PC-3 (cell line): ENCODE results near the gene CHPT1. TPM values are rescaled to one million over a fixed set of nuclear protein-coding genes. Genes with fewer than 3 reads are reported as not detected.
A peak's percentile ranks its signal among the peaks of the same experiment; 100 is the strongest.

Experiments used
- ATAC-seq: fragments of 200-7000 bp; cut with Tn5 transposase; 2 replicates; pipeline ENCODE4 v1.9.1; 2020; ENCODE audit warnings: mild to moderate bottlenecking, moderate library complexity
- BruUV-seq: library from RNA; stranded (reverse); fragments of 400-500 nt; replicated peaks from 2 replicates; lab custom pipeline; 2021; lab: Mats Ljungman, UMichigan
- CTCF ChIA-PET: fragments of 300-600 bp; sonication (Branson Sonifier 250); formaldehyde crosslinking; loops from one replicate; lab custom pipeline; 2022; ENCODE audit warnings: antibody characterized with exemption; lab: Charles Lee
- POLR2A ChIA-PET: fragments of 300-600 bp; sonication (Branson Sonifier 250); formaldehyde crosslinking; loops from one replicate; lab custom pipeline; 2022; ENCODE audit warnings: antibody characterized with exemption; ENCODE audit not compliant: unreplicated experiment; lab: Charles Lee
- DNase-seq: peaks from one replicate; pipeline ENCODE4 v3.0.0-alpha.2; 2015
- H2AFZ ChIP-seq: fragments of 300-600 bp; sonication (generic); 2 replicates; pipeline ENCODE4 v1.6.0; 2016; ENCODE audit warnings: antibody characterized with exemption, low read length
- H3F3A ChIP-seq: fragments of 300-600 bp; sonication (generic); one replicate; pipeline ENCODE4 v1.6.0; 2017; ENCODE audit warnings: antibody characterized with exemption, low read length, control low read depth, mild to moderate bottlenecking; ENCODE audit not compliant: unreplicated experiment
- H3K27ac ChIP-seq: fragments of 300-600 bp; sonication (generic); 2 replicates; pipeline ENCODE4 v1.5.1; 2016; ENCODE audit warnings: mild to moderate bottlenecking, low read length
- H3K27me3 ChIP-seq: fragments of 300-600 bp; sonication (generic); 2 replicates; pipeline ENCODE4 v1.6.1; 2016; ENCODE audit warnings: low read length, mixed read lengths
- H3K36me3 ChIP-seq: fragments of 300-600 bp; sonication (generic); 2 replicates; pipeline ENCODE4 v1.6.1; 2016; ENCODE audit warnings: low read depth, mixed run types, low read length, mixed read lengths
- H3K4me1 ChIP-seq: fragments of 300-600 bp; sonication (generic); 2 replicates; pipeline ENCODE4 v1.5.1; 2016; ENCODE audit warnings: low read length; ENCODE audit not compliant: insufficient read depth
- H3K4me2 ChIP-seq: fragments of 300-600 bp; sonication (generic); 2 replicates; pipeline ENCODE4 v1.6.0; 2016; ENCODE audit warnings: low read length
- H3K4me3 ChIP-seq: fragments of 300-600 bp; sonication (generic); 2 replicates; pipeline ENCODE4 v1.5.1; 2016; ENCODE audit warnings: mild to moderate bottlenecking, low read length, mixed read lengths
- H3K79me2 ChIP-seq: fragments of 300-600 bp; sonication (generic); 2 replicates; pipeline ENCODE4 v1.6.1; 2017; ENCODE audit warnings: low read length, mixed read lengths
- H3K9ac ChIP-seq: fragments of 300-600 bp; sonication (generic); 2 replicates; pipeline ENCODE4 v1.6.0; 2016; ENCODE audit warnings: mild to moderate bottlenecking, low read length
- H3K9me2 ChIP-seq: fragments of 300-600 bp; sonication (generic); replicated peaks from 2 replicates; pipeline ENCODE4 v1.6.1; 2016; ENCODE audit warnings: mixed run types, low read length, mixed read lengths
- H3K9me3 ChIP-seq: fragments of 300-600 bp; sonication (generic); 2 replicates; pipeline ENCODE4 v1.6.1; 2016; ENCODE audit warnings: low read length, mixed read lengths
- H4K20me1 ChIP-seq: fragments of 300-600 bp; sonication (generic); 2 replicates; pipeline ENCODE4 v1.6.1; 2016; ENCODE audit warnings: low read length, mixed read lengths
- EZH2 ChIP-seq: fragments of 300-600 bp; sonication (generic); IDR thresholded peaks from one replicate; pipeline ENCODE4 v1.6.1; 2017; ENCODE audit warnings: antibody characterized with exemption, mild to moderate bottlenecking, low read length; ENCODE audit not compliant: unreplicated experiment
- EZH2phosphoT487 ChIP-seq: fragments of 300-600 bp; sonication (generic); IDR thresholded peaks from 2 replicates; pipeline ENCODE4 v1.6.1; 2018; ENCODE audit warnings: mild to moderate bottlenecking, antibody characterized with exemption, low read length, borderline replicate concordance
- intact Hi-C: fragments of 100-400 bp; cut with micrococcal nuclease; formaldehyde crosslinking; loops from 2 replicates; pipeline ENCODE4 v1.9.0; 2023
- total RNA-seq: library from RNA; depleted of rRNA; stranded (reverse); fragments of >200 nt; gene quantifications from 2 replicates; pipeline ENCODE4 v1.2.3, GENCODE V29; 2014
- TF ChIP-seq, protein P1 (sequence below): fragments of 300-600 bp; sonication (generic); conservative IDR thresholded peaks from 2 replicates; pipeline ENCODE4 v1.5.1; 2017; ENCODE audit warnings: antibody characterized with exemption, low read depth, mild to moderate bottlenecking, low read length

Gene CHPT1
- total RNA-seq, 1 experiment from 2014 or later = 55.3 TPM

DNA sequence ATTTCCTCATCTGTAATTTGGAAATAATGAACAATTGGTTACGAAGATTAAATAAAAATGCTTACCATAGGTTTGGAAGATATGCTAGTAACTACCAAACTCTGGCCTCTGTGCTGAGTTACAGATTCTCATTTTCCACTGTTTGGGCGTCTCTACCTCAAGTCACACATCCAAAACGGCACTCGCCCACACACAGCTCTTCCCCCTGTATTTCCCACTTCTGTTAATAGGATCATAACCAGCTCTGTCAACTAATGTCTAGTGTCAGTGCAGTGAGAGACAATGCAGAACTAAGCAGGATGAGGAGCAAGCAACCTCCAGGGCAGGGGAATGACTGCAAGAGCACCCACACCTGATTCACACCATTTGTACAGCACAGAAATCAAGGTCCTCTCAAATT lies 52.7 kb downstream of the CHPT1 start:
- ATAC-seq (no peak), DNase-seq (no peak)
- ChIA-PET CTCF (no interaction called here), POLR2A (no interaction called here)
- Histone ChIP-seq H3K4me2 (no peak overlapping the region), H3K9ac (no peak overlapping the region), H2AFZ (no peak overlapping the region), H4K20me1 (no peaks in the 10 kb centered on the region), H3K36me3 (no peaks in the 10 kb centered on the region), H3K9me3 (no peaks in the 10 kb centered on the region), H3K27ac (no peak overlapping the region), H3K79me2 (no peaks in the 10 kb centered on the region), H3K27me3 (no peaks in the 10 kb centered on the region), H3F3A (no peaks in the 10 kb centered on the region), H3K4me3 (no peak overlapping the region), H3K9me2 (no peaks in the 10 kb centered on the region), H3K4me1 (no peaks in the 10 kb centered on the region)
- no TSS peak for BruUV-seq
- TF ChIP-seq EZH2phosphoT487 (no peak), EZH2 (no peak)
- TF ChIP-seq, protein P1, sequence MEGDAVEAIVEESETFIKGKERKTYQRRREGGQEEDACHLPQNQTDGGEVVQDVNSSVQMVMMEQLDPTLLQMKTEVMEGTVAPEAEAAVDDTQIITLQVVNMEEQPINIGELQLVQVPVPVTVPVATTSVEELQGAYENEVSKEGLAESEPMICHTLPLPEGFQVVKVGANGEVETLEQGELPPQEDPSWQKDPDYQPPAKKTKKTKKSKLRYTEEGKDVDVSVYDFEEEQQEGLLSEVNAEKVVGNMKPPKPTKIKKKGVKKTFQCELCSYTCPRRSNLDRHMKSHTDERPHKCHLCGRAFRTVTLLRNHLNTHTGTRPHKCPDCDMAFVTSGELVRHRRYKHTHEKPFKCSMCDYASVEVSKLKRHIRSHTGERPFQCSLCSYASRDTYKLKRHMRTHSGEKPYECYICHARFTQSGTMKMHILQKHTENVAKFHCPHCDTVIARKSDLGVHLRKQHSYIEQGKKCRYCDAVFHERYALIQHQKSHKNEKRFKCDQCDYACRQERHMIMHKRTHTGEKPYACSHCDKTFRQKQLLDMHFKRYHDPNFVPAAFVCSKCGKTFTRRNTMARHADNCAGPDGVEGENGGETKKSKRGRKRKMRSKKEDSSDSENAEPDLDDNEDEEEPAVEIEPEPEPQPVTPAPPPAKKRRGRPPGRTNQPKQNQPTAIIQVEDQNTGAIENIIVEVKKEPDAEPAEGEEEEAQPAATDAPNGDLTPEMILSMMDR = no peak
- intact Hi-C loops = no loop called here

DNA sequence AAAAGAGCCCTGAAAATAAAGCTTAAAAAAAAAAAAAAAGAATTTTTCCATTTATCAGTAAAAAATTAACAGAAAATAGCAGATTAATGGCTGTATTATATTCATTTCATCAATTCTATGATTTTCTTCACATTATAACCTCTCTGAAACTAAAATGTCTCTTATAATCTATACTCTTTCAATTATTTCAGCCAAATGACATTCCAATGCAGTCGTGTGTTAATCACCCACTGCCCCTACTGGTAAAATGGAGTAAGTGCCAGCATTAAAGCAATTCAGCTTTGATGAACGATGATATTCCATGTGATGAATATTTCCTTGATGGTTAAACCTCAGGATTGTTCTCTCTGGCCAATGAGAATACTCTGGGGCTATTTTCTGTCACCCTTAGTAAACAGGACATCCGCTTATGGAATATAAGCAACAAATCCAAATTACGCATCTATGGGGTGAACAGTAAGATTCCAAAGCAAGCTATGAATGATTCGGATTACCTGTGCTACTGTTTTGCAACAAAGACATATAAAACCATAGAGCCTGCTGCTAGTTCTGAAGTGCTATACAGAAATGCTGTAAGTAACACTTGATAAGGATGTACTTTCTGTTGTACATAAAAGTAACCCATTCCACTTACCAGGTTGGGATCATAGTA lies 62.1 kb downstream of the CHPT1 start:
- CTCF ChIA-PET = interaction anchor here (0.6 to 1.4 kb wide), 8 partner anchors 61 to 381 kb away, joined by 3 to 17 read pairs (median 3); no protein-coding TSS in a partner anchor
- H3K9ac ChIP-seq = no peak overlapping the region
- peak; percentile 72 for DNase-seq
- H3K4me3 ChIP-seq = no peak overlapping the region
- no peaks in the 10 kb centered on the region for H3K9me3 ChIP-seq
- H3K36me3 ChIP-seq = no peaks in the 10 kb centered on the region
- intact Hi-C loops = loop anchor here (1.0 kb wide), 3 partner anchors 89 to 345 kb away; no protein-coding TSS in a partner anchor
- no peak overlapping the region for H2AFZ ChIP-seq
- H3K9me2 ChIP-seq = no peaks in the 10 kb centered on the region
- H3K4me2 ChIP-seq = no peak overlapping the region
- no peak for TF ChIP-seq EZH2phosphoT487
- TF ChIP-seq, protein P1 = peak; percentile 92
- TF ChIP-seq EZH2 = no peak
- H3F3A ChIP-seq = no peaks in the 10 kb centered on the region
- peak; percentile 83 for ATAC-seq
- H4K20me1 ChIP-seq = no peaks in the 10 kb centered on the region
- no TSS peak for BruUV-seq
- POLR2A ChIA-PET = no interaction called here
- H3K79me2 ChIP-seq = no peaks in the 10 kb centered on the region
- peaks cover 4% of the 10 kb centered on the region; the same call in 1 of the 2 replicates for H3K4me1 ChIP-seq
- no peak overlapping the region for H3K27ac ChIP-seq
- no peaks in the 10 kb centered on the region for H3K27me3 ChIP-seq

DNA sequence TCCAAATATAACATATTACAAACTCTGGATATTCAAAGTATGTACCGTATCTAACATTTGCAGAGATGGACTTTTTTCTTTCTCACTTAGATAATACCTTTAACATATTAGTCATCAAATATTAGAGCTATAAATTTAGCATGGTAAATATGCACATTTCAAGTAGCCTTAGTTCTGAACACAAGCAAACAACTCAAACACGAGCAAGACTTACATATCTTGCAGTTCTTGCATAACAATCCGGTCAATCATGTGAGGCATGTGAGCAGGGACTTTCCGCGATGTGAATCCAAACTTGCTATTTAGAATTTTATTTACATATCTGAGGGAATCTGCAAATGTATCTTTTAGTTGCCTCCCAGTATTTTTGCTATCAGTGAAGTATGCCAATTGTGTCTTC lies 63.9 kb downstream of the CHPT1 start:
- no peak overlapping the region for H3K4me2 ChIP-seq
- no peaks in the 10 kb centered on the region for H3K79me2 ChIP-seq
- intact Hi-C loops = no loop called here
- peaks cover 9% of the 10 kb centered on the region; the same call in 1 of the 2 replicates for H3K4me1 ChIP-seq
- ChIA-PET CTCF (interaction anchor here (0.6 to 0.7 kb wide), 2 partner anchors 13 to 355 kb away, joined by 3 to 9 read pairs; no protein-coding TSS in a partner anchor), POLR2A (no interaction called here)
- no peak overlapping the region for H3K27ac ChIP-seq
- H3K9me3 ChIP-seq = no peaks in the 10 kb centered on the region
- H3K9ac ChIP-seq = no peak overlapping the region
- H3K4me3 ChIP-seq = no peak overlapping the region
- TF ChIP-seq, protein P1 = no peak
- TF ChIP-seq EZH2phosphoT487 (no peak), EZH2 (no peak)
- ATAC-seq (peak; percentile 55), DNase-seq (no peak)
- H4K20me1 ChIP-seq = no peaks in the 10 kb centered on the region
- no TSS peak for BruUV-seq
- no peaks in the 10 kb centered on the region for H3F3A ChIP-seq
- H3K27me3 ChIP-seq = no peaks in the 10 kb centered on the region
- no peaks in the 10 kb centered on the region for H3K36me3 ChIP-seq
- H2AFZ ChIP-seq = no peak overlapping the region
- H3K9me2 ChIP-seq = no peaks in the 10 kb centered on the region
